Head of caudate nucleus (tissue), 42 donors: Measurements from ENCODE around the gene RPS4Y1.
"Not testable (repeated sequence)": the region's sequence is repeated elsewhere in the genome, so short reads cannot be mapped to it uniquely, and the experiment has no call there.

Experiments
- DNase-seq, 42 donors: peaks; one replicate each; pipeline versions ENCODE4 v3.0.0 to v3.0.0-alpha.2; 2020 to 2021; ENCODE audit warnings: mixed read lengths in 7 of 42
- intact Hi-C: fragments of 100-400 bp; cut with DNase I; formaldehyde crosslinking; loops from one replicate; pipeline ENCODE4 v1.15.0; 2022

Gene RPS4Y1

GRCh38 chrY:2868035-2868607, 26.7 kb downstream of the RPS4Y1 start:
- intact Hi-C loops: no loop called here
- DNase-seq: no peak

- intact Hi-C loops, DNase-seq: not testable (repeated sequence)
Observed at GRCh38 chrY:2872234-2872633, 30.8 kb downstream of the RPS4Y1 start.

DNA sequence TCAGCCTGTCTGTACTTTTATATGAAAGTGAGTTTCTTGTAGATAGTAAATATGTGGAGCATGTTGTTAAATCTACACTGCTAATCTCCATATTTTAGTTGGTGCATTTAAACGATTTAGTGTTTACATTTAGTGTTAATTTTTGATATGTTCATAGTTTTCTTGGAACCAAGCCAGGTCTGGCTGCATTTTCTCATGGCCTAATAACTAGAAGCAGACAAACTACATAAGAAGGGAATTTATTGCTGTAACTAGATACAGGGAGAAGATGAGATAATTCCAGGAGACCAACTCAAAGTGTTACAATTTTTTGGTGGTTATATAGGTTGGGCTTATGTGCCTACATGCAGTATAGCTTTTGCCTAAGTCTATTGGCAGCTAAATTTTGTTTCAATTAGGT, 32.8 kb downstream of the RPS4Y1 start:
- intact Hi-C loops: no loop called here
- DNase-seq: no peak

DNA sequence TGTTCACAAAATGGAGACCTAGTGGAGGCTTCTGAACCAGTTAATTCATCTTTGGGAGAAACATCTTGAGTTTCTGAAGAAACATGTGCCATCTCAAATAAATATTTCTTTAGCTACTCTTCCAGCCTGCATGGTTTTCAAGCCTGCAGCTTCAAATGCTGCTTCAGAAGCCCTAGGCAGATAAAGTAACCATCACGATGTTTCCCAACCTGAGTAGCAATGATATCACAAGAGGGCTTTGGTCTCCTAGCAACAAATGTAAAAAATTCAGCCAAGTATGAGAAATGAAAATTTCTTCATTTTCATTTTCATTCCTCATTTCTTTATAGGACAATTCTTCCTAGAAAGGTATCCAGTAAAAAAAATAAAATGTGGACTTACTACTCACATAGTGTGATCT, 42.2 kb downstream of the RPS4Y1 start:
- intact Hi-C loops: no loop called here
- no peak for DNase-seq

DNA sequence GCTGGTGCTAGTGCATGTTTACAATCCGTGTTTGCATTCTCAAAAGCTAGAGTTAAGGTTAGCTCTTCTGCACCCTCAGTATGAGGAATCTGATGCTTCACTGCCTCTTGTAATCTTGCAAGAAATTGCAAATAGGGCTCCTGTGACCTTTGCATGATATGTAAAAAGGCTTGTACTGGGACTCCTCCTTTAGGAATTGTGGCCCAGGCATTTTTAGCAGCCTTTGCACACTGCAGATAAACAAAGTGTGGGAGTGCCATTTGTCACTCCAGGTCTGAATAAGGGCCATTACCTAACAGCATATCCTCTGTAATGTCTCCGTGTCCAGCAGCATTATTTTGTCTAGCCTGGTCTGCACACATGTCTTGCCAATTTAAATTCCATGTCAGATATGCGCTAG, 44.5 kb downstream of the RPS4Y1 start:
- intact Hi-C loops: no loop called here
- no peak for DNase-seq

- no peak for DNase-seq
- intact Hi-C loops: no loop called here
Observed at GRCh38 chrY:2887386-2887785, 46.0 kb downstream of the RPS4Y1 start.

- no peak for DNase-seq
- intact Hi-C loops: no loop called here
Observed at GRCh38 chrY:2887955-2888354, 46.6 kb downstream of the RPS4Y1 start.

DNA sequence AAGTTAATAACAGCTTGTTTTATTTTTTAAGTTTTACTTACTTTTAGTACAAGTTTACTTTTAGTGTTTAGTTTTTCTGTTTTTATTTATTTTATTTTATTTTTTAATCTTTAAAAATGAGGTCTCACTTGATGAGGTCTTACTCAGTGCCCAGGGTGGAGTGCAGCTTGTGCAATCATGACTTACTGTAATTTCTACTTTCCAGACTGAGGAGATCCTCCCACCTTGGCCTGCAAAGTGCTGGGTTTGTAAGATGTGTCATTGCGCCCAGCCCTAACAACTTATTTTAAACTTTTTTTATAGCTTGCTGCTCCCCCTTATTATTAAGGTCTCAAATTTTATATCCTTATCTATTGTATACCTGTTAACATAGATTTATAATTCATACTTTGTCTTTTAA, 52.1 kb downstream of the RPS4Y1 start:
- DNase-seq: no peak
- intact Hi-C loops: no loop called here

DNA sequence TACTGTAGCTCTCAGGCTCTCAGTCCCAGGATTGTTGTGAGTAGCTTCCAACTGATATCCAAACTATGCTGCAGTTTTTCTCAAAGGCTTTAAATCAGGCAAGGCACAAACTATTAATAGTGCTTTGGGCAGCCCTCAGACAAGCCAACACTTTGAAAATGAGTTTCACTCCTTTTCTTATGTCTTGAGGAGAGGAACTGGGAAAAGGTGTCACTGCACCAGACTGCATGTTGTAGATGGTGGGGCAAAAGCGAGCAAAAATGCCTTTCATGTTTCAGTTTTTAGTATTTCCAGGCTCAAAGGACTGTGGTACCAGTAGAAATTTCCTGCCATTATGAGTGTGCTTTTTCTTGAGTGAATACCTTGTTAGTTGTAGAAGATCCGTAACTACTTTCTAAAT, 54.6 kb downstream of the RPS4Y1 start:
- DNase-seq: no peak
- intact Hi-C loops: no loop called here

GRCh38 chrY:2907356-2907755, 66.0 kb downstream of the RPS4Y1 start:
- intact Hi-C loops: no loop called here
- no peak for DNase-seq

GRCh38 chrY:2913066-2913815, 71.8 kb downstream of the RPS4Y1 start:
- no peak for DNase-seq

More at GRCh38 chrY:2913066-2913815, 71.8 kb downstream of the RPS4Y1 start:
- intact Hi-C loops: no loop called here
